ENCODE results near the gene TNK2.

GRCh38 chr3:195821403-195822130 is 86.8 kb downstream of the TNK2 start:
- TF ChIP-seq CTCF (conservative IDR thresholded peaks at IDR 0.05; ENCODE audit: low read length) (no peak), EZH2phosphoT487 (IDR thresholded peaks at IDR 0.05; ENCODE audit: borderline replicate concordance, low read depth, low read length) (no peak)

All from OCI-LY7 (cell line).